DND-41 (cell line): ENCODE results near the gene OR10G3.

Experiments used
- ATAC-seq: fragments of 200-7000 bp; cut with Tn5 transposase; 3 replicates; pipeline ENCODE4 v1.9.1; 2021; ENCODE audit warnings: low read depth; ENCODE audit not compliant: insufficient read depth
- DNase-seq: peaks from one replicate; pipeline ENCODE4 v3.0.0-alpha.2; 2020
- H2AFZ ChIP-seq: 2 replicates; pipeline ENCODE4 v1.6.0; 2012; ENCODE audit warnings: low read depth, low read length
- H3K27ac ChIP-seq: 2 replicates; pipeline ENCODE4 v1.5.1; 2012; ENCODE audit warnings: low read length, inconsistent platforms
- H3K27me3 ChIP-seq: fragments of 200-600 bp; sonication (generic); 2 replicates; pipeline ENCODE4 v1.6.0; 2012; ENCODE audit warnings: low read length, mild to moderate bottlenecking, inconsistent platforms; ENCODE audit not compliant: insufficient read depth, poor library complexity
- H3K36me3 ChIP-seq: 2 replicates; pipeline ENCODE4 v1.5.1; 2012; ENCODE audit warnings: low read length, inconsistent platforms; ENCODE audit not compliant: insufficient read depth
- H3K4me1 ChIP-seq: 2 replicates; pipeline ENCODE4 v1.5.1; 2012; ENCODE audit warnings: mild to moderate bottlenecking, low read length; ENCODE audit not compliant: insufficient read depth
- H3K4me2 ChIP-seq: 2 replicates; pipeline ENCODE4 v1.6.0; 2012; ENCODE audit warnings: mild to moderate bottlenecking, moderate library complexity, low read length, inconsistent platforms; ENCODE audit not compliant: insufficient read depth
- H3K4me3 ChIP-seq, 2 experiments: fragments of 200-600 bp in 1 of 2; shearing (Covaris generic) in 1 of 2; 2 replicates each; pipeline ENCODE4 v1.5.1; 2012 to 2016; ENCODE audit warnings: inconsistent platforms in 2 of 2, low read length in 2 of 2, mild to moderate bottlenecking in 2 of 2, low read depth in 1 of 2, moderate library complexity in 1 of 2
- H3K79me2 ChIP-seq: 2 replicates; pipeline ENCODE4 v1.6.0; 2012; ENCODE audit warnings: low read length, inconsistent platforms; ENCODE audit not compliant: insufficient read depth
- H3K9ac ChIP-seq: 2 replicates; pipeline ENCODE4 v1.6.0; 2012; ENCODE audit warnings: low read depth, mild to moderate bottlenecking, inconsistent platforms, low read length, moderate library complexity
- H3K9me3 ChIP-seq: 2 replicates; pipeline ENCODE4 v1.5.1; 2012; ENCODE audit warnings: low read length, moderate library complexity, mild to moderate bottlenecking, inconsistent platforms; ENCODE audit not compliant: insufficient read depth, severe bottlenecking
- H4K20me1 ChIP-seq: 2 replicates; pipeline ENCODE4 v1.6.0; 2012; ENCODE audit warnings: low read length; ENCODE audit not compliant: insufficient read depth
- EZH2 ChIP-seq: IDR thresholded peaks from 3 replicates; pipeline ENCODE4 v1.6.1; 2012; ENCODE audit warnings: borderline replicate concordance, low read depth, mild to moderate bottlenecking, moderate library complexity, low read length, inconsistent platforms; ENCODE audit not compliant: severe bottlenecking
- TF ChIP-seq, protein P1 (sequence below): IDR thresholded peaks from 2 replicates; pipeline ENCODE4 v1.5.1; 2012; ENCODE audit warnings: borderline replicate concordance, low read length, moderate library complexity, mild to moderate bottlenecking; ENCODE audit not compliant: poor library complexity, severe bottlenecking; ENCODE audit errors: extremely low read depth

Gene OR10G3

GRCh38 chr14:21575661-21576060 lies 4.2 kb downstream of the OR10G3 start:
- no peak for DNase-seq
- Histone ChIP-seq H3K36me3 (no peaks in the 10 kb centered on the region), H3K27ac (no peak overlapping the region), H3K9me3 (no peaks in the 10 kb centered on the region), H3K79me2 (no peaks in the 10 kb centered on the region), H4K20me1 (no peaks in the 10 kb centered on the region), H3K27me3 (peaks cover 2% of the 10 kb centered on the region), H3K4me2 (no peak overlapping the region), H3K9ac (no peak overlapping the region), H3K4me1 (no peaks in the 10 kb centered on the region), H2AFZ (no peak overlapping the region), H3K4me3 (no peak overlapping the region)
- no peak for TF ChIP-seq EZH2
- TF ChIP-seq, protein P1, sequence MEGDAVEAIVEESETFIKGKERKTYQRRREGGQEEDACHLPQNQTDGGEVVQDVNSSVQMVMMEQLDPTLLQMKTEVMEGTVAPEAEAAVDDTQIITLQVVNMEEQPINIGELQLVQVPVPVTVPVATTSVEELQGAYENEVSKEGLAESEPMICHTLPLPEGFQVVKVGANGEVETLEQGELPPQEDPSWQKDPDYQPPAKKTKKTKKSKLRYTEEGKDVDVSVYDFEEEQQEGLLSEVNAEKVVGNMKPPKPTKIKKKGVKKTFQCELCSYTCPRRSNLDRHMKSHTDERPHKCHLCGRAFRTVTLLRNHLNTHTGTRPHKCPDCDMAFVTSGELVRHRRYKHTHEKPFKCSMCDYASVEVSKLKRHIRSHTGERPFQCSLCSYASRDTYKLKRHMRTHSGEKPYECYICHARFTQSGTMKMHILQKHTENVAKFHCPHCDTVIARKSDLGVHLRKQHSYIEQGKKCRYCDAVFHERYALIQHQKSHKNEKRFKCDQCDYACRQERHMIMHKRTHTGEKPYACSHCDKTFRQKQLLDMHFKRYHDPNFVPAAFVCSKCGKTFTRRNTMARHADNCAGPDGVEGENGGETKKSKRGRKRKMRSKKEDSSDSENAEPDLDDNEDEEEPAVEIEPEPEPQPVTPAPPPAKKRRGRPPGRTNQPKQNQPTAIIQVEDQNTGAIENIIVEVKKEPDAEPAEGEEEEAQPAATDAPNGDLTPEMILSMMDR = no peak
- ATAC-seq = no peak

- Histone ChIP-seq H3K9ac (no peak overlapping the region), H3K4me1 (no peaks in the 10 kb centered on the region), H3K9me3 (no peaks in the 10 kb centered on the region), H3K4me3 (no peak overlapping the region), H3K27ac (no peak overlapping the region), H3K27me3 (no peaks in the 10 kb centered on the region), H2AFZ (no peak overlapping the region), H3K4me2 (no peak overlapping the region), H4K20me1 (no peaks in the 10 kb centered on the region), H3K36me3 (no peaks in the 10 kb centered on the region), H3K79me2 (no peaks in the 10 kb centered on the region)
- ATAC-seq (no peak), DNase-seq (no peak)
- TF ChIP-seq, protein P1 = no peak
- TF ChIP-seq EZH2 = no peak
These were observed 7.3 kb downstream of the OR10G3 start for GRCh38 chr14:21572604-21573003.

GRCh38 chr14:21558703-21559170 lies 21.1 kb downstream of the OR10G3 start:
- H3K27ac ChIP-seq = no peak overlapping the region
- no peak overlapping the region for H2AFZ ChIP-seq
- no peak overlapping the region for H3K9ac ChIP-seq
- no peak for DNase-seq
- no peak overlapping the region for H3K4me3 ChIP-seq
- peaks cover 7% of the 10 kb centered on the region for H3K4me1 ChIP-seq
- H3K36me3 ChIP-seq = no peaks in the 10 kb centered on the region
- H3K79me2 ChIP-seq = no peaks in the 10 kb centered on the region
- H4K20me1 ChIP-seq = no peaks in the 10 kb centered on the region
- no peak overlapping the region for H3K4me2 ChIP-seq
- H3K27me3 ChIP-seq = no peaks in the 10 kb centered on the region
- no peak for ATAC-seq
- TF ChIP-seq, protein P1 = no peak
- no peak for TF ChIP-seq EZH2
- H3K9me3 ChIP-seq = no peaks in the 10 kb centered on the region
